LNCAP (cell line): ENCODE results near the gene DDX42.

ENCODE experiments used
- TF ChIP-seq, protein P1 (sequence below): fragments of 450-650 bp; IDR thresholded peaks from 2 replicates; pipeline ENCODE4 v1.5.1; 2017; ENCODE audit warnings: mild to moderate bottlenecking

Gene DDX42

DNA sequence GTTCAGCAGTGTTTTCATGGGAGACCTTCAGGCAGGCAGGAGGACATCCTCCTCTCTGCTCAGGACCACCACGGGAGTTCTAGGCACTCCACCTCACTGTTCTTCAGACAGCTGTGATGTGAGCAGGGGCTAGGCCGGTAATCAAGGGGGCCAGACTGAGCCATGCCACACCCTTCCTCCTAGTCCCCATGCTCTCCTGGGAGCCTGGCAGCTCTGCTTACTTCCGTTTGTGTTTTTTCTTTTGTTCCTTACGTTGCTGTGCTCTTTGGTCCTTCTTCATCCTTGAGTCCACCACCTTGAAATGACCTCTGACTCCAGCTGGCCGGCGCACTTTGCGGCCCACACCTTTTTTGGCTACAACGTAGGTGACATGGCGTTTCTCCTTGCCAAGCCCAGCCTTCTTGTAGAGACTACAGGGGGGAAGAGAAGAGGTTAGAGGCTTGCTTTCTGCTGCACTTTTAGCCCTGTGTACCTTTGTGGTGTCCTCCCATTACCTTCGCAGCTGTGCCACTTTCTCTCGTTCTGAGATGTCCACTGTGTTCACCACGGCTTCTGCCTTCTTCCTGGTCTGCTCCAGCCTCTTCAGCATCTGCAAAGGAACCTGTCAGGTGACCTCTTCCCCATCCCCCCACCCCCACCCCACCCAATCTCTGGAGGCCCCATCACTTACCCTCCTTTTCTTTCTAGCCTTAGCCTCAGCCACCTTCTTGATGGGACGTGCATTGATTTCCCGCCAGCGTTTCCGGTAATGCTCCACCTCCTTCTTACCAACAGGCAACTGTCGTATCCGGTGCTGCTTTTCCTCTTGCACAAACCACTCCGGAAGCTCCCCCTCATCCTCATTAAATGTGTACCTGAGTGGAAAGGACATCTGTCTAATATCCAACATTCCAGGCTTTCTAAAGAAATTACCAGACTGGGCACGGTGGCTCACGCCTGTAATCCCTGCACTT is 45.9 kb downstream of the DDX42 start:
- TF ChIP-seq, protein P1, sequence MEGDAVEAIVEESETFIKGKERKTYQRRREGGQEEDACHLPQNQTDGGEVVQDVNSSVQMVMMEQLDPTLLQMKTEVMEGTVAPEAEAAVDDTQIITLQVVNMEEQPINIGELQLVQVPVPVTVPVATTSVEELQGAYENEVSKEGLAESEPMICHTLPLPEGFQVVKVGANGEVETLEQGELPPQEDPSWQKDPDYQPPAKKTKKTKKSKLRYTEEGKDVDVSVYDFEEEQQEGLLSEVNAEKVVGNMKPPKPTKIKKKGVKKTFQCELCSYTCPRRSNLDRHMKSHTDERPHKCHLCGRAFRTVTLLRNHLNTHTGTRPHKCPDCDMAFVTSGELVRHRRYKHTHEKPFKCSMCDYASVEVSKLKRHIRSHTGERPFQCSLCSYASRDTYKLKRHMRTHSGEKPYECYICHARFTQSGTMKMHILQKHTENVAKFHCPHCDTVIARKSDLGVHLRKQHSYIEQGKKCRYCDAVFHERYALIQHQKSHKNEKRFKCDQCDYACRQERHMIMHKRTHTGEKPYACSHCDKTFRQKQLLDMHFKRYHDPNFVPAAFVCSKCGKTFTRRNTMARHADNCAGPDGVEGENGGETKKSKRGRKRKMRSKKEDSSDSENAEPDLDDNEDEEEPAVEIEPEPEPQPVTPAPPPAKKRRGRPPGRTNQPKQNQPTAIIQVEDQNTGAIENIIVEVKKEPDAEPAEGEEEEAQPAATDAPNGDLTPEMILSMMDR = no peak

DNA sequence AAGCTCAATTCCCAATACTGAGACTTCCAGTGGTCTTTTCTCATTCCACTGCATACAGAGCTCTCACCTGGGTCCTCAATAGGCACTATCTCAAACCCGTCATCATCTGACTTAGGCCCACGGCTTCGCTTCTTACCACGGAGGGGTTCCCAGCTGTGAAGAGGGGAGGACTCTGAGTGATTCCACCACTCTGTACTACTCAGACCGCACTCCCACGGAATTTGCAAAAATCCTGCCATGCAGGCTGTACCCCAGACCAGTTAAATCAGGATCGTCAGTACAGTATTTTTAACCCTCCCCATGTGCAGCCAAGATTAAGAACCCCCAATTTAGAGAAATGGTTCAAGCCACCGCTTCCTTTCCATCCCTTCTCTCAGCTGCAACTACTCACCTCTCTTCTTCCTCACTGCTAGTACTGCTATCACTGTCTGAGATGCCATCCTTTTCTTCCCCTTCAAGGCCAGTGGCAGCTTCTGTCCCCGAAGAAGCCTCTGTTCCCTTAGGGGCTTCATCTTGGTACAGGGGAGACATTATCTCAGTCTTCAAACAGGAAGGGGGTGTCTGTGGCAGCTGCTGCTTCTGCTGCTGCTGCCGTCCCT is 47.1 kb downstream of the DDX42 start:
- TF ChIP-seq, protein P1 = no peak

DNA sequence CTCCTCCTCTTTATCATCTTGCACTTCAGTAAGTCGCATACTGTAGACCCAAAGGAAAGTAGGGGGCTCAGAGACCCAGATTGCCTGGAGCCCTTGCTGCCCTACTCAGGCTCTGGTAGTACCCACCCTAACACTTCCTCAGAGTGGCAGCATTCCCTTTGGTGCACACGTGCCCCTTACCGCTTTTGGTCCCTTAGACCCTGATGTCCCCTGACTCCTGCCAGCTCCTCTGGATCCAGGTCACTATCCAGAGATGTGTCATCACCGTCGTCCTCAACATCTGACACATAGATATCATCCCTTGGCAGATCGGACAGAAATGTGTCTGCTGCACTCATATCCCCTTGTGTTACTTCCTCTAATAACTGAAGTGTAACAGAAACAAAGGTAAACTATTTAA is 47.8 kb downstream of the DDX42 start:
- TF ChIP-seq, protein P1 = no peak

DNA sequence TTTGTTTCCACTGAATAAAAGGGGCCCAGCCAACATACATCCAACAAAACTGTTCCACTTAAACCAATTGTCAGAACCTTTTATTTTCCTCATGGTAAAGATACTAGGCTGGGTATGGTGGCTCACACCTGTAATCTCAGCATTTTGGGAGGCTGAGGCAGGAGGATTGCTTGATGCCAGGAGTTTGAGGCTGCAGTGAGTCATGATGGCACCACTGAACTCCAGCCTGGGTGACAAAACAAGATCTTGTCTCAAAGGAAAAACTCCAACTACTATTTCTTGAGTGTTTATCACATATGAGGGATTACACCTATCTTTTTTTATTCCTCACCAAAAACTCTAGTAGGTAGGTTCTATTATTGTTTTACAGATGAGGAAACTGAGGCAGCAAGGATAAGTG is 48.6 kb downstream of the DDX42 start:
- TF ChIP-seq, protein P1 = no peak

DNA sequence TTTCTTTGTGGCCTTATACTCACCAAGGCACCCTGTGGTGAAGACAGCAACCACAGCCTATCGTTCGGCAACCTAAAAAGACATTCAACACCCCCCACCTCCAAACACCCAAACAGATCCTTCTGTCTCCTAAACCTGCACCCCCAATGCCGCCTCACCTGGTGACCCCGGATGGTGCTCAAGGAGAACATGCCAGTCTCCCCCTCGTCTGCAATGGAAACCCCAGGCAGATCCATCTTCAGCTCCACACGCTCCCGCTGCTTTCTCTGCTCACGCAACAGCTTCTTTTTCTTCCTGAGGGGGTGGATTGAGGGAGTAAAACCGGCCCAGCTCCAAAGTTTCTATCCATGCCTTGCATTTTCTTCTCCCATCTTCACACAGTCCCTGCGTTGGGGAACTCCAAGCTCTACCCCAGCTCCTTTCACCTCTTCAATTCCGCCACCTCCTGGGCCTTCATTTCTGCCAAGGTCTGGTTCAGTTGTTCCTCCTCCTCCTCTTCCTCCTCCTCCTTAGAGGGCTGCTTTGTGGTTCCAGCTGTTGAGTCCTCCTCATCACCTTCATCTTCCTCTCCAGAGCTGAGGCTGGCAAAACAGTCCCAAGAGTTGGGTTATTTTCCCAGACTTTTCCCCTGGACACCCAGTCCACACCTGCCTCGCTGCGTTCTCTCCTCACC is 49.8 kb downstream of the DDX42 start:
- TF ChIP-seq, protein P1 = no peak

DNA sequence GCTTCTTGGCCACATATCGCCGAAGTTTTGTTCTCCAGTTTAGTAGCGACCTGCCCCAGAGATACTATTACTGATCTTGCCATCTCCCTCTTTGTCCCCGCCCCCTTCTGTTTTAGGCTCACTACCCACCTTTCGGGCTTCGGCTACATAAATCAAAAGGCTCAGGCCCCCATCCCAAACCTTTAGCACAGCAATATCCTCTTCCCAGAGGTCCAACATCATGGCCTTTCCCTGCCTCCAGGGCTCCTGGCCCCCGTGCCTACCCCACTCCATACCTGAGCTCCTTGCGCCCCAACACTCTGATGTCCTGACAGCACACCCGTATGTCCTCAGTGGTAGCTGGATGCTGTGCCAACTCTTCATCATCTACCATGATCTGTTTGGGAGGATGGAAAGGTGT is 50.4 kb downstream of the DDX42 start:
- TF ChIP-seq, protein P1 = no peak

DNA sequence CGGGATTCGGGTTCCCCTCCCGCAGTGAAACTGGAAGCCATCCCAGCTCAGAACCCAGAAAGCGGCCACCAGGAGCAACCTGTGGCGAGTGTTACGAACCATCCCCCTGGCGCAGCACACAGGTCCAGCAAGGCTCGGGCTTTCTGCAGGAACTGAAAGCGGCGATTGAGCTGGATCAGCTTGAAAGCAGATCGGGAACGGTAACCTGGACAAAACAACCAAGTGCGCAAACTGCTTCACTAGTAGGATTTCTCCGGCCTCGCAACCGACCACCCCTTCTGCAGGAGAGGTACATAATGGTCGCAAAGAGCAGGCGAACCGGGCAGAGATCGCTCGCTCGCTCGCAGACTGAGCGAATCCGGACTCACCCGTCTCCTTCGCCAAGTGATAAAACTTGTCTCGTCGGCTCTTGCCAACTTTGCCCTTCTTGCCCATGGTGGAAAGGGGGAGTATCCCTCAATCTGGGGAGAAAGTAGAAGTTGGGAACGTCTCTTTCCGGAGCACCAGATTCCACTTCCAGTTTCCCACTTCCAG is 52.6 kb downstream of the DDX42 start:
- TF ChIP-seq, protein P1 = no peak
